Measurements from ENCODE around the gene DCTPP1.
"Not testable (repeated sequence)": the region's sequence is repeated elsewhere in the genome, so short reads cannot be mapped to it uniquely, and the experiment has no call there.

DCTPP1 gene

GRCh38 chr16:30413112-30413806 lies 16.6 kb downstream of the DCTPP1 start:
- DNase-seq (ENCODE audit: low spot score) = no peak
- Mint-ChIP-seq H3K27me3 (ENCODE audit: low read depth) (no peaks in the 10 kb centered on the region), H3K4me1 (ENCODE audit: low read depth) (peaks cover 27% of the 10 kb centered on the region), H3K9me3 (no peaks in the 10 kb centered on the region), H3K27ac (peak overlapping the region; percentile 40), H3K36me3 (ENCODE audit: low read depth) (peaks cover 18% of the 10 kb centered on the region), H3K4me3 (no peak overlapping the region)

GRCh38 chr16:30409125-30410060 lies 20.4 kb downstream of the DCTPP1 start:
- no peak overlapping the region for H3K27ac Mint-ChIP-seq

GRCh38 chr16:30407804-30408534 lies 21.9 kb downstream of the DCTPP1 start:
- no peak for DNase-seq (ENCODE audit: low spot score)
- Mint-ChIP-seq H3K36me3 (ENCODE audit: low read depth) (peaks cover 8% of the 10 kb centered on the region), H3K27ac (peak overlapping the region; percentile 73), H3K4me1 (ENCODE audit: low read depth) (peaks cover 16% of the 10 kb centered on the region), H3K27me3 (ENCODE audit: low read depth) (no peaks in the 10 kb centered on the region), H3K4me3 (peak overlapping the region; percentile 78), H3K9me3 (no peaks in the 10 kb centered on the region)

More at GRCh38 chr16:30409125-30410060, 20.4 kb downstream of the DCTPP1 start:
- Mint-ChIP-seq H3K4me1 (ENCODE audit: low read depth) (peaks cover 16% of the 10 kb centered on the region), H3K9me3 (no peaks in the 10 kb centered on the region), H3K4me3 (peak overlapping the region; percentile 42), H3K27me3 (ENCODE audit: low read depth) (no peaks in the 10 kb centered on the region), H3K36me3 (ENCODE audit: low read depth) (peaks cover 13% of the 10 kb centered on the region)
- peak; percentile 84 for DNase-seq (ENCODE audit: low spot score)

GRCh38 chr16:30407102-30407803 lies 22.6 kb downstream of the DCTPP1 start, which contains the start of gene ZNF771:
ZNF771 (plus strand) TSS chr16:30407606; CDS start chr16:30408054, 448 bp downstream.
- H3K4me3 Mint-ChIP-seq = peak within 1 kb of the TSS; percentile 100
- DNase-seq (ENCODE audit: low spot score) = peak; percentile 86
- peaks cover 8% of the 10 kb centered on the region for H3K36me3 Mint-ChIP-seq (ENCODE audit: low read depth)
- H3K9me3 Mint-ChIP-seq = no peaks in the 10 kb centered on the region
- peak within 1 kb of the TSS; percentile 99 for H3K27ac Mint-ChIP-seq
- no peaks in the 10 kb centered on the region for H3K27me3 Mint-ChIP-seq (ENCODE audit: low read depth)
- H3K4me1 Mint-ChIP-seq (ENCODE audit: low read depth) = peaks cover 16% of the 10 kb centered on the region

- Mint-ChIP-seq H3K4me1 (ENCODE audit: low read depth) (peaks cover 15% of the 10 kb centered on the region), H3K9me3 (no peaks in the 10 kb centered on the region), H3K27ac (peak overlapping the region; percentile 99), H3K27me3 (ENCODE audit: low read depth) (no peaks in the 10 kb centered on the region), H3K4me3 (peak overlapping the region; percentile 100), H3K36me3 (ENCODE audit: low read depth) (peaks cover 3% of the 10 kb centered on the region)
- DNase-seq (ENCODE audit: low spot score) = no peak
Observed at GRCh38 chr16:30406795-30407101, 23.1 kb downstream of the DCTPP1 start.

GRCh38 chr16:30401768-30402425 lies 27.9 kb downstream of the DCTPP1 start:
- Mint-ChIP-seq H3K9me3 (no peaks in the 10 kb centered on the region), H3K27ac (no peak overlapping the region), H3K36me3 (ENCODE audit: low read depth) (peaks cover 13% of the 10 kb centered on the region), H3K4me1 (ENCODE audit: low read depth) (peaks cover 25% of the 10 kb centered on the region), H3K27me3 (ENCODE audit: low read depth) (no peaks in the 10 kb centered on the region), H3K4me3 (peak overlapping the region; percentile 92)
- no peak for DNase-seq (ENCODE audit: low spot score)

GRCh38 chr16:30399435-30400186 lies 30.2 kb downstream of the DCTPP1 start:
- peaks cover 30% of the 10 kb centered on the region for H3K4me1 Mint-ChIP-seq (ENCODE audit: low read depth)
- peaks cover 15% of the 10 kb centered on the region for H3K36me3 Mint-ChIP-seq (ENCODE audit: low read depth)
- H3K4me3 Mint-ChIP-seq = peak overlapping the region; percentile 92
- H3K27ac Mint-ChIP-seq = peak overlapping the region; percentile 80
- H3K27me3 Mint-ChIP-seq (ENCODE audit: low read depth) = no peaks in the 10 kb centered on the region
- no peaks in the 10 kb centered on the region for H3K9me3 Mint-ChIP-seq
- no peak for DNase-seq (ENCODE audit: low spot score)

GRCh38 chr16:30398661-30399434 lies 31.0 kb downstream of the DCTPP1 start:
- Mint-ChIP-seq H3K27me3 (ENCODE audit: low read depth) (no peaks in the 10 kb centered on the region), H3K27ac (peak overlapping the region; percentile 65), H3K4me3 (peak overlapping the region; percentile 60), H3K9me3 (no peaks in the 10 kb centered on the region), H3K4me1 (ENCODE audit: low read depth) (peaks cover 33% of the 10 kb centered on the region), H3K36me3 (ENCODE audit: low read depth) (peaks cover 15% of the 10 kb centered on the region)
- DNase-seq (ENCODE audit: low spot score) = no peak

- DNase-seq (ENCODE audit: low spot score) = no peak
- Mint-ChIP-seq H3K27ac (no peak overlapping the region), H3K4me3 (no peak overlapping the region), H3K9me3 (no peaks in the 10 kb centered on the region), H3K4me1 (ENCODE audit: low read depth) (peaks cover 33% of the 10 kb centered on the region), H3K27me3 (ENCODE audit: low read depth) (no peaks in the 10 kb centered on the region), H3K36me3 (ENCODE audit: low read depth) (peaks cover 15% of the 10 kb centered on the region)
Observed at GRCh38 chr16:30397776-30398660, 31.8 kb downstream of the DCTPP1 start.

GRCh38 chr16:30397056-30397455 lies 32.8 kb downstream of the DCTPP1 start:
- Mint-ChIP-seq H3K27ac (no peak overlapping the region), H3K36me3 (ENCODE audit: low read depth) (peaks cover 15% of the 10 kb centered on the region), H3K27me3 (ENCODE audit: low read depth) (no peaks in the 10 kb centered on the region), H3K9me3 (no peaks in the 10 kb centered on the region), H3K4me1 (ENCODE audit: low read depth) (peaks cover 33% of the 10 kb centered on the region), H3K4me3 (peak overlapping the region; percentile 90)
- DNase-seq (ENCODE audit: low spot score) = no peak

GRCh38 chr16:30396627-30397026 lies 33.2 kb downstream of the DCTPP1 start:
- Mint-ChIP-seq H3K4me3 (peak overlapping the region; percentile 90), H3K4me1 (ENCODE audit: low read depth) (peaks cover 31% of the 10 kb centered on the region), H3K36me3 (ENCODE audit: low read depth) (peaks cover 15% of the 10 kb centered on the region)
- H3K27ac Mint-ChIP-seq; DNase-seq (ENCODE audit: low spot score); H3K9me3 Mint-ChIP-seq; H3K27me3 Mint-ChIP-seq (ENCODE audit: low read depth): not testable (repeated sequence)

Measured in T-helper 2 cell treated with Interferon-gamma antibody and Interleukin-4, amounts not matched to agents 5 μg/mL and 100 μg/mL, for 36 hours (primary cell).